Measurements from ENCODE around the gene MICALL2.

The MICALL2 gene

DNA sequence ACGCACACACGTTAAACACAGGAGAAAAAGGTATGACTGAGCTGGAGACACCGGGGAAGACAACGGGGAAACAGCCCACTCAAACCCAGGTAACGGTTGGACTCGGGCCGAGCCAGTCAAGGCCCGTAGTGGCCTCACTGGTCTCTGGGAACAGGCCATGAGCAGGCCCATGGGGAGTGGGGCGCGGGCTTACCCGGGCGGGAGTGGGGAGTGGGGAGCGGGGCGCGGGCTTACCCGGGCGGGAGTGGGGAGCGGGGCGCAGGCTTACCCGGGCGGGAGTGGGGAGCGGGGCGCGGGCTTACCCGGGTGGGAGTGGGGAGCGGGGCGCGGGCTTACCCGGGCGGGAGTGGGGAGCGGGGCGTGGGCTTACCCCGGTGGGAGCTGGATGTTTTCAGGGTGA is 33.4 kb upstream of the MICALL2 start:
- no peak for DNase-seq

DNA sequence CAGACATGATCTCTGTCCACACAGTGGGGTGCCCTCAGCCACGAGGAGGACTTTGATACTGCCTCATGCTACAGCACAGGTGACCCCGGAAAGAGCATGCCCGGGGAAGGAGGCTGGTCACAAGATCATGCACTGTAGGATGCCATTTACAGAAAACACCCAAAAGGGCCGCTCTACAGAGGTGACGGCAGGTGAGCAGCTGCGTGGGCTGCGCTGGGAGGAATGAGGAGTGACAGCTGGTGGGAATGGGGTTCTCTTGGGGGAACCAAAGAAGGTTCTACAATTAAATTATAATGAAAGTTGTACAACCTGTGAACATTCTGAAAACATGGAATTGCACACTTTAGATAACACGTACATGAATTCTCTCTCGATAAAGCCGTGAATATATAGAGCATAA is 33.0 kb upstream of the MICALL2 start:
- no peak for DNase-seq

DNA sequence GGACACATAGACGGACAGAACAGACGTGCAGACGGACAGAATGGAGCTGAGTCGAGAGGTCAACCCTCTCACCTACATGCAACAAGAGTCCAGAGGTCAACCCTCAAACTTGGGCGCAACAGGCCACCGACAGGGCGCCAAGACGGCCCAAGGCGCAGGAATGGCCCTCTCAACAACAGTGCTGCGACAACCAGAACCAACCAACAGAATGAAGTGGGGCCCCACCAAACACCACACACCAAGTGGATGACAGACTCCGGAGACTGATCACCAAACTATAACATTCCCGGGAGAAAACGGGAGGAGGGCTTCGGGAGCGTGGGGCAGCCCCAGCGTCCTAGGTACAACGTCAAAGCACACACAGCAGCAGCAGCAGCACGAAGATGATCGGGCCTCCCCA is 31.6 kb upstream of the MICALL2 start:
- no peak for DNase-seq

DNA sequence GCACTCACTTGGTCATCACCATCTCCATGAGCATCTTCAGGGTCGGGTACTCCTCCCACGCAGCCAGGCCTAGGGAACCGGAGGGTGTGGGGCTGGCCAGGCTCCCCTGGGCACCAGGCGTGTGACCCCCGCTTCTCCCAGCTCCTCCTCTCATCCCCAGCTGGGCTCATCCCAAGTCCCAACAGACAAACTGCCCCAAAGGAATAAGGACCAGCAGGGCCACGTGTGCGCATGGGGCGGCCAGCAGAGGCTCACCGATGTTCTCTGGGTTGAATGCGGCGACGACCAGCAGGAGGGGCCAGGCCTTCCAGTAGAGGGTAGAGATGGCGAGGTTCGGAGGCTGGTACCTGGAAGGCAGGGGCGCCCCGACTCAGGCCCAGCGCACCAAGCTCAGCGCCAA is 30.1 kb upstream of the MICALL2 start:
- DNase-seq = no peak

DNA sequence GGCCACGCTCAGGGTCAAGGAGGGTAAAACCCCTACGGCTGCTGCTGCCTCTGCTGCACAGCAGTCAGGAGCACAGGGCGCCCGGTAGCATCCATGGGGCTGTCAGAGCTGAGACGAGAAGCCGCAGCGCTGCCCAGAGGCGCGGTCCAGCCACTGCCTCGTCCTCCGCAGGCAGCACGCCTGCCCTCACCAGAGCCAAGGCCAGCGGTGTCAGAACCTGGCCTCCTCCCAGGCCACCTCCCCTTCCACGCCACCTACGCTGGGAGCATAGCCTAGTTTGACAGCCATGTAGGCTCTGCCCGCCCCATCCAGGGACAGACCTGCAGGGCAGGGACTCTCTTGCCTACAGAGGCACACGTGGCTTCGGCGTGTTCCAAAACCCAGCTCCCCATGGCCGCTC is 28.7 kb upstream of the MICALL2 start:
- no peak for DNase-seq

DNA sequence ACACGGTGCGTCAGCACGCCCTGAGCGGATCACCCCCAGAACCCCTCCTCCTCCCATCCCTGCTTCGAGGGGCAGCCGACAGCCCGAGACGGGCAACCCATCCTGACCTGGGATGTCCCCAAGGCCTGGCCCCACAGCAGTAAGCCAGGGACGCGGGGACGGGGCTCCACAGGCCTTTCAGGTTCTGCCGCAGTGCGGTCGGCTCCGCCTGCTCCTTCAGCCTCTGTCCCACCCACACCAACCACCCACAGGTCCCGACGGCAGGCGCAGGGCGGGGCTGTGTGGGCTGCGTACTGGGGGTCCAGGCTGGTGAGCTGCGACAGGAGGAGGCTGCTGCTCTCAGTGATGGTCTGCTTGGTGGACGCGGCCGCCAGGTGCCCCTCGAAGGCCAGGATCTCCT is 28.2 kb upstream of the MICALL2 start:
- DNase-seq = no peak

DNA sequence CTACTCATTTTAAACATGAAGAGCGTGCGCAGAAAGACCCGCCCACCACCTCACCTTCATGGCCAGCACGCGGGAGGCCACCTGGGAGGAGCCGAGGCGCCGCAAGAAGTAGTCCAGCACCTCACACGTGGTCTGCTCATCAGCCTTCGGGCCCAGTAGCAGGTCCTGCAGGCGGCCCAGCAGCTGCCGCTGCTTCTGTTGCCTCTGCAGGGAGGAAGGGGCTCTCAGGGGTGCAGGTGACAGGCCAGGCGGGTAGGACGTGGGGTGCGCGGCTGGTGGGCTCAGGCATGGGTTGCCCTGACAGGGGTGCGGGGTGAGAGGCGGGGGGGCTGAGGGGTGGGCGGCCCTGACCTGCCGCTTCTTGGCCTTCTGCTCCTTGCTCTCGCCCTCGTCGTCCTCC is 27.3 kb upstream of the MICALL2 start:
- DNase-seq = no peak

DNA sequence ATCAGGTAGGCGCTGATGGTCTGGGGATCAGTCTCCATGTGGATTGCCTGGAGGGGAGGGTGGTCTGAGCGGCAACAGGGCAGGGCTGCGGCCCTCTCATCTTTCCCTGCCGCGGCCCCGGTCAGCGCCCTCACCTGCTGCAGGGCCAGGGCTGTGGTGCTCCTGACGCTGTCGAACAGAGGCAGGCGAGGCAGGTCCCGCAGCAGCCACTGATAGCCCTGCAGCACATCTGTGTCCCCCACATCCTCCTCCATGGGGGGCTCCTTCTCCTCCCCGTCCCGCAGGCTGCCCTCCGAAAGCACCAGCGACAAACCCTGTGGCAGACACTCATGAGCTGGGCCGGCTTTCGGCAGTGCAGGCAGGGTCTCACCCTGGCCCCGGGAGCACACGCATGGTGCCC is 25.9 kb upstream of the MICALL2 start:
- no peak for DNase-seq

DNA sequence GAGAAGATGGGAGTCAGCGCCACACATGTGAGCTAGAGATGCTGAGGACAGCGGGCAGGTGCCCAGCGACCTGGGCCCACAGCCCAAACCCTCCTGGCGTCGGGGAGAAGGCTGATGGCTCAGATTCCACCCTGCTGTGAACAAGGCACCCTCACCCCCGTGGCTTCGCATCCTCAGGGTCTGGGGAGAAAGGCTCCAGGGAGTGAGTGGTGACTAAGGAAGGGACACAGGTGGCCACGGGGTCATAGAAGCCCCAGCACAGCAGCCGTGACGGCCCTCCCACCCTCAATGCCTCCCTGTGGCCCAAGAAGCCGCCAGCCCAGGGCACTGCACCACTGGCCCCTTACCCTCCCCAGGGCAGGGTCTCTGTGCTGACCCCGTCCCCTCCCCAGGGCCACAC is 25.3 kb upstream of the MICALL2 start:
- DNase-seq = no peak

DNA sequence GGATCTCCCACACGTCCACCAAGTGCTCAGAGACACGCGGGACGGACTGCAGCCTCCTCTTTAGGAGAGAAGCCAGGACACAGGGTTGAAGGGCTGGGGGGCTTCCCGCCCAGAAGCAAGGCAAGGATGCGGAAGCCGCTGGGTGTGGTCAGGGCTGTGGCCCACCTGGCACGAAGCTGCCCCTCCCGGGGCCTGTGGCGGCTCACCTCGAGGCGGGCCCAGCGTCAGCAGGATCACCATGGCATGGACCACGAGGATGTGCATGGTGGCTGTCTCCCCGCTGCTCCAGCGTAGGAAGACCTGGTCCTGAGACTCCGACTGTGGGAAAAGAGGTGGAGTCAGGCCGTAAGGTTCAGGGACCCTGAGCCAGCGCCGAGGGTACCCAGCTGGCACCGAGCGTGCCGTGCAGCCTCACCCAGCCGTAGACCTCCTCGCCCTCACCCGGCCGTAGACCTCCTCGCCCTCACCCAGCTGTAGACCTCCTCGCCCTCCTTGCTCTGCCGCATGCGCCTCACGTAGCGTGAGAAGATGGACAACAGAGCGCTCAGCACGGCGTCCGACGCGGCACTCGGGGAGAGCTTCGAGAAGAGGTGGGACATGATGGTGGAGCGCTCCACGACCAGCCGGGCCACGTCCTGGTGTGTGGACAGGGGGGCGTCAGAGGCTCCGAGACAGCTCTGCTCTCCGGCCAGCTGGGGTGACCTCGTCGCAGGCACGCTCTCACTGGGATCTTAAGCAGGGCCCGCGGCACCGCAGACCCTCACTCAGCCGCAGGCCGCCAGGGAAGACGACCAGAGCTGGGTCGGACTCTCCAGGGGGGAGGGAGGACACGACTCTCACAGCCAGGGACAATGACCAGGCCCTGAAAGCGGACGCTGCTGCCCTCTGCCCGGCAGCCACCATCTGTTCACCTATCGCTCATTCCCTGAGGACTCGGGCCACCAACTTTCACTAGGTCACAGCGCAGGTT is 24.6 kb upstream of the MICALL2 start:
- DNase-seq = no peak

DNA sequence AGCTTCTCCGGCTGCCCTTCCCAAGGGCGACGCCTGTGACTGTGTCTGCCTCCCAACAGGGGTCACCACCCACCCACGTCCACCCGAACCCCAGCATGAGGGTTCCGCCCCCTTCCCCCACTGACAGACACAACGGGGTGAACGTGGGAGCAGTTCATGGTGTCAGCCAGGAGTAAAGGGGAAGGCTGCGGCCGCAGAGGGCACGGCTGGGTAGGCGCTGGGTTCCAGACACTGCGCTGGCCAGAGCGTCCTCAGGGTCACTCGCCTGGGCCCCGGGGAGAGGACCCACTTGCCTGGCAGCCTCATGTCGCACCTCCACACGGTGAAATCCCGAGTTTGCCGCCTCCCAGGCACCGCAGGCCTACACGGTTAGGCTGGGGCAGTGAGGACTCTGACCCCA is 23.8 kb upstream of the MICALL2 start:
- DNase-seq = no peak

DNA sequence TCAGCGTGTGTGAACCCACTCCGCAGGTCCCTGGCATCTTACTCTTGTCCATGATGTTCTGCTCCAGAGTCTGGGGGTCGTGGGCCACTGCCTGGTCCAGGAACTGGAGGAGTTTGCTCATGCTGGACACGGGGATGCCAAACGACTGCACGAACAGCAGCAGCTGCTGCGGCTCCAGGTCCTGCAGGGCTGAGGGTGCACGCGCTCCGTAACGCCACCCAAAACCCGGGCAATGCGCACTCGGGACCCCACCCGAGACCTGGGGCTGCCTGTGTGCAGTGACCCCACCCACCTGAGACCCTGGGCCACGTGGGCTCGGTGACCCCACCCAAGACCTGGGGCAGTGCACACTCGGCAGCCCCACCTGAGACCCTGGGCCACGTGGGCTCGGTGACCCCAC is 22.0 kb upstream of the MICALL2 start:
- DNase-seq = no peak

DNA sequence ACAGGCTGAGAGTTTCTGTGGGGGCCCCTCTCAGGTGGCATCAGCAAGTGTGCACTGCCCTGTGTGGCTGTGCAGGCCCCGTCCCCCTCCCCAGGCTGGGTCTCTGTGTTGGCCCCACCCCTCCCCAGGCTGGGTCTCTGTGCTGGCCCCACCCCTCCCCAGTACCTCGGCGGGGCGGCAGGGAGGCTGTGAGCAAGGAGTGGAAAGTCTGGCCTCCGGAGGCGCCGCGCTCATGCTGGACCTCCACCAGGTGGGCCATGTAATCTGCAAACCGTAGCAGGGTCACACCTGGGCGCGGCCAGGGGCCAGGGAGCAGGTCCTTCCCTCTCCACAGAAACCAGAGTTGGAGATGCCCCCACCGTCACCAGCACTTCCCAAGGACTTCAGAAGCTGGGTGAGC is 21.4 kb upstream of the MICALL2 start:
- DNase-seq = no peak

DNA sequence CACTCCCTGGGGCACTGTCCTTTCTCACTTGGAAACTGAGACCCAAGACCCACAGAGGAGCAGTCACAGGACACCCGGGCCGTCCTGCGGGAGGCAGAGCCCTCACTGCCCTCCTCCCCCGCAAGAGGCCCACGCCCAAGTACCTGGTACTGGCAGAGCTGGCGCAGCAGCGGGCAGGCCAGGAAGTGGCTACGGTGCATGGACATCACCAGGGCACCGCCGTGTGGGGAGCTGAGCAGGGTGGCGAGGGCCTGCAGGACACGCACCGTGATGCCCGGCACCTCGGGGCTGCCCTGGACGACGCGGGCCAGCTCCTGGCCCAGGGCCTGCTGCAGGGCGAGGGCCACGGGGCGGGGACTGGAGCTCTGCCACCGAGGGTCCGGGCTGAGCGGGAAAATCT is 20.0 kb upstream of the MICALL2 start:
- DNase-seq = no peak

DNA sequence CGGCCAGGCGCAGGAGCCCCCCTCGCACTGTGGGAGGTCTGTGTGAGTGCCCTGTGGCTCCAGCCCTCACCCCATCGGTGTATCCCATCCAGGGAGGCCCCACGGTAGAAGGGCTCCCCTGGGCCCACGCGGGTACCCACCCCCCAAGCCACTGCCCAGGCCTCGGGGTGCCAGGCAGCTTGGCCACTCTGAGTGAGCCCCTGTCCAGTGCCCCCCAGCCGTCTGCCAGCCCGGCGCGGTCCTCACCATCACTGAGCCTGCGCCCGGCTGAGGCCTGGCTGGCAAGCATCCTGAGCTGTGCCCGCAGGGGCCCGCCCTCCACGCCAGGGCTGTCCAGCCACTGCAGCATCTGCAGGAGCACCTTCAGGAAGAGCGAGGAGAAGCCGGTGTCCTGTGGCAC is 19.2 kb upstream of the MICALL2 start:
- DNase-seq = no peak

DNA sequence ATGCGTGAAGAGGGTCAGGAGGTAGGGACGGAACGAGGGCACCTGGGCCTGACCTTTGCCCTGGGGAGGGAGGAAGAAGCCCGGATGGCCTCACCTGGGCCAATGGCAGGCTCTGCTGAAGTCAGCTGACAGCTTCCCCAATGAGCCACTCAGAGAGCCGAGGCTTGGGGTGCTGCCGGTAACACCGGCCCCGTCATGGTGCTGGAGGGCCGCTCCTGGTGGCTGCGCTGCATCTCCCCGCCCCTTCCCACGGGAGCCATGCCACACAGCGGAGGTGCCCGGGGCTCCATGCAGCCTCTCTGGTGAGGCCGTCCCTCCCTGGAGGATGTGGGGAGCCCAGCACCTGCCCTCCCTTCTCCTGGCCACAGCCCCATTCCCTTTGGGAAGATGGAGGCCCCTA is 17.6 kb upstream of the MICALL2 start:
- DNase-seq = no peak

DNA sequence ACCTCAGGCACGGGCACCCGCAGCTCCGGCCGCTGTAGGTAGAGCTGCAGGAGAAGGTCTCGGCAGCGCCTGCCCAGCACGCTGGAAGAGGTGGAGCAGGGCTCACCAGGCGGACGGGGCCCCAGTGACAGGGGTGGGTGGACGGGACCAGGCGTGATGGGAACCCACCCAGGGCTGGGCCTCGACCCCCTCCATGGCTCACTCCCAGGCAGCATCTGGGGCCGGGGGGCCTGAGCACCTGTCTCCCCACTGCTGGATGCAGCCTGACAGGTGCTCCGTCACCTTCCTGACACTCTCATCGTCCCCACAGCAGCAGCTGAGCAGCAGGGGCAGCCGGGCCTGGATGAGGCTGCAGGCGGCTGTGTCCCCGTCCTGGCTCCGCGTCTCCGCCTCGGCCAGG is 16.7 kb upstream of the MICALL2 start:
- DNase-seq = no peak

DNA sequence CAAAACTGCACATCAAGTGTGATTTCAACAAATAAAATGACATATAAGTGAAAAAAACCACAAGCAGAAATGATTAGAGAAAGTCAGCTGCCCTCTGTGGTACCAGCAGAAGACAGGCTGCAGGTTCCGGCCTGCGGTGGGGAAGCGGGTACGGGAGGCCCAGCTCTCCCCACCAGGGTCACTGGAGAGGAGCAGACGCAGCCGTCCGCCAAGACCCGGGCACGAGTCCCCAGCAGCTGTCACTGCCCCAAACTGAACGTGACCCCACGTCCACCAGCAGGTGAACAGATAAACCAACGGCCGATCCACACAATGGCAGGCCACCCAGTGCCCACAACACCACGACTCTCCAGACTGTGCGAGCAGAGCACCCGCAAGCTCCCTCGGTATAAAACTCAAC is 16.1 kb upstream of the MICALL2 start:
- DNase-seq = no peak

DNA sequence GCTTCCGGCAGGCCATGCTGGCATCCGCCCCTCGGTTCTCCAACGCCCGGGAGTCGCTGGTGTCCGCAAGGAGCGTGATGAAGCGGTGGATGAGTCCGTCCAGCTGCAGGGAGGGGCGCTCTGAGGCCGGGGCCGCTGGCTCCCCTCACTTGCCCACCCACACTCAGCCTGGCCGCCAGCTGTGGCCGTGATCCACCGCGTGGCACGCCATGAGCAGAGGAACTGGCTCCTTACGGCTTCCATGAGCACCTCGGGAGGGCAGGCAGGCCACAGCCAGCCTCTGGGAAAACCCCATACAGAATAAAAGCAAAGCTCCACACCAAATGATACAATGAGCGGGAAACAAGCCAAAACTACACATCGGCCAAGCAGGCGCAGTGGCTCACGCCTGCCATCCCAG is 15.5 kb upstream of the MICALL2 start:
- DNase-seq = no peak

DNA sequence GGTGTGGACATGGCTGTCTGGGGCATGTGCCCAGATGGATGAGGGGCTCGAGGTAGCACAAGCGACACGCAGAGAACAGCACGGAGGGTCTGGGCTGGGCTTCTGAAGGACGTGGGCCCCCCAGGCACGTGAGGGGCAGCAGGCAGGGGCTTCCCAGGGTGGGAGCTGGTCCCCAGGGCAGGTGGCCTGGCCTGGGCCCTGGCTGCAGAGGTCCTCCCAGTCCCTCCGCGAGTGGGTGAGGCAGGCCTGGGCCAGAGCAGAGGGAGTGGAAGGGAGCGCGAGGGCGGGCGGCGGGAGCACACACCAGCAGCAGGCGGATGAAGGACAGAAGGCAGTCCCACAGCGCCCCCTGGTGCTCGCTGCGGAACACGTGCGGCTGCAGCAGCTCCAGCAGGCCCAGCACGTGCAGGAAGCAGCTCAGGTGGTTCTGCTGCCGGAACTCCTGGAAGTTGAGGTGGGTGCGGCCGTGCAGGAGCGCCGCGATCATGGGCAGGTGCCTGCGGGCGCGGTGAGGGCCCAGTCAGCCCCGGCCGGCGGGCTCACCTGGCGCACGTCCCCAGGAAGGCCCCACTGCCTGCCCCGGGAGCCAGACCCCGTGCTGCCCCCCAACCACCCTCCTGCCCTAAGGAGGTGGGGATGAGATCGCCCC is 14.7 kb upstream of the MICALL2 start:
- peak; percentile 92 for DNase-seq

DNA sequence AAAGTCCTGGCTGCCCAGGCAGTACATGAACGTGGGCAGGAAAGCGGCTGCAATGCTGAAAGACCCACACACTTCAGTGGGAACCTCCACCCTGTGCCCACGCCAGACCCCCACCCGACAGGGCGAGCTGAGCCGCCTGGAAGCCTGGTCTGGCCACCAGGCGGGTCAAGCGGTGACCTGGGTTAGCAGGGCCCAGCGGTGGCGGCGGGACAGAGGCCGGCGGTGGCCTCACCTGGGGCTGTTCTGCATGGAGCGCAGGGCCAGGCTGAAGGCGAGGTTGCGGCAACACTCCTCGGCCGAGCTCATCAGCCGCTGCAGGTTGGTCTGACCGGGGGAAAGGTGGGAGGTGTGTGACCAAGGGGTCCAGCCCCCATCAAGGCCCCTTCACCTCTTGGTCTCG is 11.6 kb upstream of the MICALL2 start:
- no peak for DNase-seq

DNA sequence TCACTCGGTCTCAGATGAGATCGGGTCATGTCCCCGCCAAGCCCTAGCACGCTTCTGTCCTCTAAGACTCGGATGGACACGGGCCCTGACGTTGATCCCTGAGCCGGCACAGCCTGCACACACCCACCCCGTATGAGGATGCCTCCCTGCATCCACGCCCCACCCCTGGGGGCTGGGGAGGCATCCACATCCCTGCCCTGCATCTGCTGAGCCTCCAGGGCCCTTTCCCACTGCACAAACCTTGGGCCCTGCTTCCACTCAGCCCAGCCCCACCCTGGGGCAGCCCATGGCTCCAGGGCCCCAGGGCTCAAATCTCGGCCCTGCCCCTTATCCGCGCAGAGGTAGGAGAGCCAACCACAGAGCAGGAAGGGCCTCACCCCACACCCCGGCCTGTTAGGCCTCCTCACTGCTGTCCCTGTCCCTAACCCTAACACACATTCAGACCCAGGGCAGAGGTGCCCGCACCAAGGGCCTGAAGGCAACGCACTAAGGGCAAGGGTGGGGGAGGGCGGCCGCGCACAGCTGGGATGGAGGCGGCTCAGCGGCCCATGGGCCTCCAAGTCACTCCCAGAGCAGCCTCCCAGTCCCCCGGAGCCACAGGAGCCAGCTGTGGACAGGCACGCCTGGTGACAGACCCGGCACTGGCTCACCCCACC is 9.5 kb upstream of the MICALL2 start:
- no peak for DNase-seq

DNA sequence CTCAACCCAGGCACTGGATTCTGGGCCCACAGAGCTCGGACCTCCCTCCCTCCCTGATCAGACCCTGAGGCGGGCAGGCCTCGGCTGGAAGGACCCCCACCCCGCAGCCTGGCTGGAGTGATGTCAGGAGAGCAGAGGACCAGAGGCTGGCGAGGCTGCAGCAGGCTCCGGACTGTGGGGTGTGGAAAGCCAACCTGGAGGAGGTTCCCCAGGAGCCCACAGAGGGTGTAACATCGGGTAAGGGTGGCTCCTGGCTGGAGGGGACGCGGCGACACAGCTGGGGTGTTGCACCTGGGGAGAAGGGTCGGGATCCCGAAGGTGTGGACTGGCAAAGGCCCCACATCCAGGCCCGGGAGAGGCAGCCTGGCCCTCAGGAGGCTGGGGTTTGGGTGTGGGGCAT is 8.9 kb upstream of the MICALL2 start:
- no peak for DNase-seq
